Endothelial cell of umbilical vein (primary cell): ENCODE measurements around the gene ALDH1L1. TPM values are rescaled to one million over a fixed set of nuclear protein-coding genes. Genes with fewer than 3 reads are reported as not detected.

ENCODE experiments used
- BruUV-seq: library from RNA; stranded (reverse); fragments of 400-500 nt; replicated peaks from 2 replicates; lab custom pipeline; 2021; lab: Mats Ljungman, UMichigan
- CTCF ChIA-PET: fragments of 300-600, 350-600 bp; sonication (Branson Sonifier 250); formaldehyde crosslinking; loops from one replicate; lab custom pipeline; 2021; ENCODE audit warnings: antibody characterized with exemption, inconsistent platforms; lab: Charles Lee
- POLR2A ChIA-PET: fragments of 300-600, 350-600 bp; sonication (Branson Sonifier 250); formaldehyde crosslinking; loops from one replicate; lab custom pipeline; 2021; ENCODE audit warnings: antibody characterized with exemption, inconsistent platforms; lab: Charles Lee
- DNase-seq: peaks from one replicate; pipeline ENCODE4 v3.0.0-alpha.2; 2011; ENCODE audit warnings: low read depth, low spot score
- FAIRE-seq: peaks from 2 replicates; lab custom pipeline; 2011; peaks lifted over from hg19 to GRCh38; lab: Jason Lieb, UNC
- H2AFZ ChIP-seq: 2 replicates; pipeline ENCODE4 v1.6.0; 2012; ENCODE audit warnings: low read depth, low read length, control low read depth, inconsistent platforms
- H3K27ac ChIP-seq: 2 replicates; pipeline ENCODE4 v1.5.1; 2011; ENCODE audit warnings: low read depth, mild to moderate bottlenecking, control low read depth, low read length, moderate library complexity; ENCODE audit not compliant: insufficient read depth
- H3K27me3 ChIP-seq, 2 experiments: 2 replicates each; pipeline versions ENCODE4 v1.6.0 to v1.6.1; 2011; ENCODE audit warnings: low read length in 2 of 2, mixed read lengths in 1 of 2; ENCODE audit not compliant: control insufficient read depth in 2 of 2, insufficient read depth in 2 of 2
- H3K36me3 ChIP-seq, 2 experiments: 2 replicates in 1 of 2; 3 replicates in 1 of 2; pipeline ENCODE4 v1.5.1; 2011; ENCODE audit warnings: low read length in 2 of 2, mild to moderate bottlenecking in 1 of 2, moderate library complexity in 1 of 2; ENCODE audit not compliant: control insufficient read depth in 2 of 2, insufficient read depth in 2 of 2; ENCODE audit errors: extremely low read depth in 1 of 2
- H3K4me1 ChIP-seq: 3 replicates; pipeline ENCODE4 v1.5.1; 2011; ENCODE audit warnings: mild to moderate bottlenecking, low read length; ENCODE audit not compliant: control insufficient read depth, insufficient read depth; ENCODE audit errors: extremely low read depth
- H3K4me2 ChIP-seq: 2 replicates; pipeline ENCODE4 v1.6.1; 2011; ENCODE audit warnings: low read length, control low read depth, mixed read lengths; ENCODE audit not compliant: insufficient read depth
- H3K4me3 ChIP-seq, 3 experiments: fragments of 200-600 bp in 1 of 3; sonication (generic), shearing (Covaris generic) in 1 of 3; replicated peaks in 1 of 3; 2 replicates each; pipeline ENCODE4 v1.5.1; 2011 to 2016; ENCODE audit warnings: control low read depth in 3 of 3, low read length in 3 of 3, mild to moderate bottlenecking in 2 of 3, inconsistent platforms in 1 of 3, low read depth in 1 of 3, moderate library complexity in 1 of 3; ENCODE audit not compliant: insufficient read depth in 1 of 3
- H3K79me2 ChIP-seq: 2 replicates; pipeline ENCODE4 v1.6.0; 2012; ENCODE audit warnings: low read length, inconsistent platforms; ENCODE audit not compliant: control insufficient read depth, insufficient read depth
- H3K9ac ChIP-seq: replicated peaks from 2 replicates; pipeline ENCODE3; 2011; ENCODE audit warnings: low read length, control low read depth; ENCODE audit not compliant: insufficient read depth; ENCODE audit errors: extremely low read depth
- H3K9me1 ChIP-seq: replicated peaks from 3 replicates; pipeline ENCODE4 v1.6.0; 2011; ENCODE audit warnings: mild to moderate bottlenecking, low read length; ENCODE audit not compliant: control insufficient read depth, insufficient read depth; ENCODE audit errors: extremely low read depth
- H3K9me3 ChIP-seq: replicated peaks from 2 replicates; pipeline ENCODE4 v1.5.1; 2012; ENCODE audit warnings: low read length, inconsistent platforms; ENCODE audit not compliant: control insufficient read depth, insufficient read depth
- H4K20me1 ChIP-seq: replicated peaks from 2 replicates; pipeline ENCODE3; 2011; ENCODE audit warnings: mild to moderate bottlenecking, low read length; ENCODE audit not compliant: control insufficient read depth, insufficient read depth; ENCODE audit errors: extremely low read depth
- CTCF ChIP-seq, 2 donors: IDR thresholded peaks; 1 replicate in 1 of 2; 2 replicates in 1 of 2; pipeline ENCODE4 v1.5.1; 2011; ENCODE audit warnings: low read length in 2 of 2, mild to moderate bottlenecking in 2 of 2, moderate library complexity in 2 of 2, control low read depth in 1 of 2, inconsistent platforms in 1 of 2, low read depth in 1 of 2; ENCODE audit not compliant: insufficient read depth in 1 of 2; ENCODE audit errors: extremely low read depth in 1 of 2
- EZH2 ChIP-seq: IDR thresholded peaks from 2 replicates; pipeline ENCODE4 v1.6.1; 2012; ENCODE audit warnings: borderline replicate concordance, low read depth, mild to moderate bottlenecking, moderate library complexity, low read length, inconsistent platforms; ENCODE audit not compliant: severe bottlenecking
- FOS ChIP-seq: IDR thresholded peaks from 2 replicates; pipeline ENCODE4 v1.6.1; 2011; ENCODE audit warnings: mild to moderate bottlenecking, low read length, moderate library complexity, borderline replicate concordance; ENCODE audit not compliant: insufficient read depth
- GATA2 ChIP-seq: IDR thresholded peaks from 2 replicates; pipeline ENCODE4 v1.7.0; 2011; ENCODE audit warnings: low read depth, mild to moderate bottlenecking, moderate library complexity, mixed read lengths, low read length; ENCODE audit not compliant: insufficient read length, insufficient read depth
- JUN ChIP-seq: IDR thresholded peaks from 2 replicates; pipeline ENCODE4 v1.6.1; 2011; ENCODE audit warnings: borderline replicate concordance, low read depth; ENCODE audit not compliant: insufficient read length, insufficient read depth
- MAX ChIP-seq: IDR thresholded peaks from 2 replicates; pipeline ENCODE4 v1.6.1; 2011; ENCODE audit not compliant: insufficient read depth, insufficient read length
- MYC ChIP-seq: IDR thresholded peaks from one replicate; pipeline ENCODE4 v1.6.1; 2011; ENCODE audit warnings: mild to moderate bottlenecking, low read depth, low read length
- POLR2A ChIP-seq: IDR thresholded peaks from 2 replicates; pipeline ENCODE4 v1.6.1; 2012; ENCODE audit warnings: low read depth, mild to moderate bottlenecking, control low read depth, low read length
- POLR2AphosphoS5 ChIP-seq: IDR thresholded peaks from 2 replicates; pipeline ENCODE4 v1.6.1; 2012; ENCODE audit warnings: low read depth, mild to moderate bottlenecking, control low read depth, low read length, moderate library complexity; ENCODE audit not compliant: insufficient read depth
- dilution Hi-C: fragments of 300-500 bp; cut with MboI; formaldehyde crosslinking; loops from one replicate; pipeline ENCODE4 v1.15.0; 2019; ENCODE audit warnings: low sequenced_read_pairs; ENCODE audit not compliant: extremely low pct_ligation_motif_present
- intact Hi-C: fragments of 100-400 bp; cut with micrococcal nuclease; formaldehyde crosslinking; loops from one replicate; pipeline ENCODE4 v1.10.0; 2022
- polyA plus RNA-seq, 4 experiments: library from polyadenylated mRNA; depleted of rRNA in 3 of 4; stranded (reverse) in 3 of 4; unstranded in 1 of 4; fragments of >200 nt; gene quantifications; 2 replicates each; pipeline versions ENCODE4 v1.2.1 to v1.2.3, GENCODE V29; 2011 to 2012; ENCODE audit warnings: missing spikeins in 1 of 4
- total RNA-seq: library from RNA; stranded (reverse); gene quantifications from 2 replicates; pipeline ENCODE4 v1.2.3, GENCODE V29; 2021

ALDH1L1 gene
- total and polyA plus RNA-seq, 2 donors (not counting 3 experiments of a cell fraction or from before 2014, with no cell fraction given) = not detected

- CTCF ChIA-PET = interaction anchor here (2.1 kb wide), 1 partner anchor 12 kb away, joined by 7 read pairs; no protein-coding TSS in a partner anchor
- Histone ChIP-seq H3K27me3 (peaks cover 5 to 6% of the 10 kb centered on the region in 2 experiments), H3K4me3 (no peak overlapping the region), H3K9me1 (no peaks in the 10 kb centered on the region), H3K4me2 (no peak overlapping the region), H3K79me2 (no peaks in the 10 kb centered on the region), H3K9me3 (no peaks in the 10 kb centered on the region), H4K20me1 (no peaks in the 10 kb centered on the region), H2AFZ (no peak overlapping the region), H3K36me3 (no peaks in the 10 kb centered on the region), H3K9ac (no peak overlapping the region), H3K27ac (no peak overlapping the region), H3K4me1 (no peaks in the 10 kb centered on the region)
- no TSS peak for BruUV-seq
- POLR2A ChIA-PET = no interaction called here
- FAIRE-seq = no peak
- intact Hi-C loops (no loop called here), dilution Hi-C loops (no loop called here)
- DNase-seq = no peak
- TF ChIP-seq GATA2 = no peak
- TF ChIP-seq JUN = no peak
- TF ChIP-seq POLR2AphosphoS5 = no peak
- TF ChIP-seq FOS = no peak
- TF ChIP-seq POLR2A = no peak
- no peak for TF ChIP-seq MAX
- no peak for TF ChIP-seq EZH2
- TF ChIP-seq MYC = no peak
- no peak for TF ChIP-seq CTCF (IDR thresholded peaks at IDR 0.05; ENCODE audit: extremely low read depth in 1 of 2, insufficient read depth in 1 of 2, low read depth in 1 of 2, low read length in 2 of 2)
Observed at GRCh38 chr3:126186749-126187148, 6.4 kb upstream of the ALDH1L1 start.
